GM12878 (cell line): ENCODE results near the gene IQGAP3. TPM values are rescaled to one million over a fixed set of nuclear protein-coding genes. Genes with fewer than 3 reads are reported as not detected.

ENCODE experiments used
- ASH2L ChIP-seq: fragments of 300-600, 200-600 bp; sonication (generic); IDR thresholded peaks from 2 replicates; pipeline ENCODE4 v1.6.1; 2017; ENCODE audit warnings: low read depth, mild to moderate bottlenecking, borderline replicate concordance
- BCL11A ChIP-seq: IDR thresholded peaks from 2 replicates; pipeline ENCODE4 v1.6.1; 2011; ENCODE audit warnings: low read depth, low read length
- BHLHE40 ChIP-seq, 2 experiments: fragments of 450-650 bp in 1 of 2; IDR thresholded peaks; 2 replicates each; pipeline ENCODE4 v1.6.1; 2011 to 2017; ENCODE audit warnings: low read depth in 2 of 2, borderline replicate concordance in 1 of 2, improper control_type of control experiment in 1 of 2, low read length in 1 of 2, mild to moderate bottlenecking in 1 of 2
- BMI1 ChIP-seq: fragments of 450-650 bp; IDR thresholded peaks from 2 replicates; pipeline ENCODE4 v1.6.1; 2016; ENCODE audit warnings: mild to moderate bottlenecking, moderate library complexity, borderline replicate concordance
- CREB1 ChIP-seq: IDR thresholded peaks from 2 replicates; pipeline ENCODE4 v1.6.1; 2012; ENCODE audit warnings: low read depth, mild to moderate bottlenecking, inconsistent platforms
- CREM ChIP-seq: IDR thresholded peaks from 2 replicates; pipeline ENCODE4 v1.6.1; 2014; ENCODE audit warnings: antibody characterized with exemption, low read depth
- EP300 ChIP-seq, 2 experiments: fragments of 150-350 bp in 1 of 2; IDR thresholded peaks; 2 replicates each; pipeline ENCODE4 v1.6.1; 2011 to 2012; ENCODE audit warnings: low read depth in 2 of 2, low read length in 2 of 2, borderline replicate concordance in 1 of 2, improper control_type of control experiment in 1 of 2, inconsistent platforms in 1 of 2; ENCODE audit not compliant: control insufficient read depth in 1 of 2
- FOS ChIP-seq: IDR thresholded peaks from 3 replicates; pipeline ENCODE4 v1.6.1; 2011; ENCODE audit warnings: borderline replicate concordance; ENCODE audit not compliant: insufficient read length; ENCODE audit errors: extremely low read depth
- HDAC6 ChIP-seq: fragments of 200-600 bp; sonication (generic); IDR thresholded peaks from one replicate; pipeline ENCODE4 v1.8.0; 2017; ENCODE audit warnings: antibody characterized with exemption; ENCODE audit not compliant: unreplicated experiment
- IKZF1 ChIP-seq: fragments of 450-650 bp; conservative IDR thresholded peaks from 2 replicates; pipeline ENCODE4 v1.6.1; 2017; ENCODE audit warnings: antibody characterized with exemption, mild to moderate bottlenecking
- JUNB ChIP-seq: IDR thresholded peaks from 2 replicates; pipeline ENCODE4 v1.6.1; 2016; ENCODE audit warnings: antibody characterized with exemption, mild to moderate bottlenecking
- MTA2 ChIP-seq: fragments of 450-650 bp; IDR thresholded peaks from 2 replicates; pipeline ENCODE4 v1.6.1; 2016; ENCODE audit warnings: low read depth, mild to moderate bottlenecking, moderate library complexity
- MXI1 ChIP-seq: fragments of 150-350 bp; IDR thresholded peaks from 2 replicates; pipeline ENCODE4 v1.6.1; 2011; ENCODE audit warnings: low read depth, mild to moderate bottlenecking, inconsistent platforms, low read length, improper control_type of control experiment
- NBN ChIP-seq: fragments of 450-650 bp; IDR thresholded peaks from 2 replicates; pipeline ENCODE4 v1.6.1; 2016
- PAX5 ChIP-seq: IDR thresholded peaks from 2 replicates; pipeline ENCODE4 v1.6.1; 2011; ENCODE audit warnings: low read depth, low read length, borderline replicate concordance
- PML ChIP-seq: IDR thresholded peaks from 2 replicates; pipeline ENCODE4 v1.6.1; 2012; ENCODE audit warnings: low read length, inconsistent platforms
- POLR2AphosphoS5 ChIP-seq: IDR thresholded peaks from 2 replicates; pipeline ENCODE4 v1.6.1; 2011; ENCODE audit warnings: mild to moderate bottlenecking, low read length, inconsistent platforms
- RB1 ChIP-seq: fragments of 450-650 bp; formaldehyde crosslinking; IDR thresholded peaks from 2 replicates; pipeline ENCODE4 v1.6.1; 2017; ENCODE audit warnings: mild to moderate bottlenecking, borderline replicate concordance
- RELA ChIP-seq: fragments of 450-650 bp; IDR thresholded peaks from 2 replicates; pipeline ENCODE4 v1.8.0; 2014; ENCODE audit warnings: borderline replicate concordance; ENCODE audit not compliant: partially characterized antibody
- RFX5 ChIP-seq: IDR thresholded peaks from 2 replicates; pipeline ENCODE4 v1.6.1; 2011; ENCODE audit warnings: low read depth, low read length, improper control_type of control experiment
- SIN3A ChIP-seq: IDR thresholded peaks from 2 replicates; pipeline ENCODE4 v1.6.1; 2012; ENCODE audit warnings: low read depth, low read length, improper control_type of control experiment
- SMC3 ChIP-seq: IDR thresholded peaks from 2 replicates; pipeline ENCODE4 v1.6.1; 2011; ENCODE audit warnings: low read length, improper control_type of control experiment, borderline replicate concordance
- polyA plus RNA-seq, 11 experiments: library from polyadenylated mRNA; depleted of rRNA in 4 of 11; unstranded in 6 of 11; stranded (reverse) in 5 of 11; fragments of >200 nt; fragmentation: Nextera tagmentation in 4 of 11; fragmentation: Illumina TruSeq in 1 of 11; extraction: Ambion mirVana in 4 of 11; extraction: Trizol in 1 of 11; gene quantifications; 1 replicate in 1 of 11; 2 replicates in 10 of 11; pipeline versions ENCODE4 v1.2.1 to v1.2.3, GENCODE V29; 2011 to 2016; ENCODE audit warnings: inconsistent platforms in 2 of 11, missing spikeins in 2 of 11, low read depth in 1 of 11
- total RNA-seq, 4 experiments: library from RNA; depleted of rRNA in 3 of 4; stranded (reverse); fragments of >200 nt in 3 of 4; fragmentation: Illumina TruSeq in 1 of 4; extraction: Trizol in 1 of 4; gene quantifications; 2 replicates each; pipeline versions ENCODE4 v1.2.1 to v1.2.3, GENCODE V29; 2013 to 2021
- TF ChIP-seq, protein P1 (sequence below): fragments of 450-650 bp; formaldehyde crosslinking; IDR thresholded peaks from 2 replicates; pipeline ENCODE4 v1.5.0; 2022; ENCODE audit warnings: mild to moderate bottlenecking, missing genetic modification characterization
- TF ChIP-seq, protein P2 (sequence below), 3 experiments: IDR thresholded peaks in 2 of 3; conservative IDR thresholded peaks in 1 of 3; 2 replicates each; pipeline ENCODE4 v1.5.1; 2011; ENCODE audit warnings: low read depth in 3 of 3, low read length in 3 of 3, mild to moderate bottlenecking in 3 of 3, control low read depth in 2 of 3, moderate library complexity in 2 of 3, inconsistent platforms in 1 of 3, mixed read lengths in 1 of 3; ENCODE audit not compliant: control insufficient read depth in 2 of 3, insufficient read depth in 1 of 3; ENCODE audit errors: extremely low read depth in 1 of 3
- TF ChIP-seq, protein P3 (sequence below): fragments of 450-650 bp; IDR thresholded peaks from 2 replicates; pipeline ENCODE4 v1.6.1; 2016; ENCODE audit warnings: mild to moderate bottlenecking

The IQGAP3 gene
- total and polyA plus RNA-seq, 10 of the 15 experiments (the other 5 are each of a cell fraction or from before 2014, with no cell fraction given), result 1.1 to 10.7 (median 7.9) TPM

DNA sequence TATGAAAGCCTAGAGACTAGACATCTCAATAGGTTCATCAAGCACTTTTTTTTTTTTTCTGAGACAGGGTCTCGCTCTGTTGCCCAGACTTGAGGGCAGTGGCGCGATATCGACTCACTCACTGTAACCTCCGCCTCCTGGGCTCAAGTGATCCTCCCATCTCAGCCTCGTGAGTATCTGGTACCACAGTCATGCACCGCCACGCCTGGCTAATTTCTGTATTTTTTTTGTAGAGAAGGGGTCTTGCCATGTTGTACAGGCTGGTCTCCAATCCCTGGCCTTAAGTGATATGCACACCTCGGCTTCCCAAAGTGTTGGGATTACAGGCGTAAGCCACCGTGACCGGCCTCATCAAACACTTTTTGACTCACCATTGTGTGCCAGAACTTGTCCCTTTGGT, 29.5 kb upstream of the IQGAP3 start (continued):
- TF ChIP-seq, protein P1, sequence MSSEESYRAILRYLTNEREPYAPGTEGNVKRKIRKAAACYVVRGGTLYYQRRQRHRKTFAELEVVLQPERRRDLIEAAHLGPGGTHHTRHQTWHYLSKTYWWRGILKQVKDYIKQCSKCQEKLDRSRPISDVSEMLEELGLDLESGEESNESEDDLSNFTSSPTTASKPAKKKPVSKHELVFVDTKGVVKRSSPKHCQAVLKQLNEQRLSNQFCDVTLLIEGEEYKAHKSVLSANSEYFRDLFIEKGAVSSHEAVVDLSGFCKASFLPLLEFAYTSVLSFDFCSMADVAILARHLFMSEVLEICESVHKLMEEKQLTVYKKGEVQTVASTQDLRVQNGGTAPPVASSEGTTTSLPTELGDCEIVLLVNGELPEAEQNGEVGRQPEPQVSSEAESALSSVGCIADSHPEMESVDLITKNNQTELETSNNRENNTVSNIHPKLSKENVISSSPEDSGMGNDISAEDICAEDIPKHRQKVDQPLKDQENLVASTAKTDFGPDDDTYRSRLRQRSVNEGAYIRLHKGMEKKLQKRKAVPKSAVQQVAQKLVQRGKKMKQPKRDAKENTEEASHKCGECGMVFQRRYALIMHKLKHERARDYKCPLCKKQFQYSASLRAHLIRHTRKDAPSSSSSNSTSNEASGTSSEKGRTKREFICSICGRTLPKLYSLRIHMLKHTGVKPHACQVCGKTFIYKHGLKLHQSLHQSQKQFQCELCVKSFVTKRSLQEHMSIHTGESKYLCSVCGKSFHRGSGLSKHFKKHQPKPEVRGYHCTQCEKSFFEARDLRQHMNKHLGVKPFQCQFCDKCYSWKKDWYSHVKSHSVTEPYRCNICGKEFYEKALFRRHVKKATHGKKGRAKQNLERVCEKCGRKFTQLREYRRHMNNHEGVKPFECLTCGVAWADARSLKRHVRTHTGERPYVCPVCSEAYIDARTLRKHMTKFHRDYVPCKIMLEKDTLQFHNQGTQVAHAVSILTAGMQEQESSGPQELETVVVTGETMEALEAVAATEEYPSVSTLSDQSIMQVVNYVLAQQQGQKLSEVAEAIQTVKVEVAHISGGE (CRISPR knock-in tag), result no peak
- TF ChIP-seq, protein P2, sequence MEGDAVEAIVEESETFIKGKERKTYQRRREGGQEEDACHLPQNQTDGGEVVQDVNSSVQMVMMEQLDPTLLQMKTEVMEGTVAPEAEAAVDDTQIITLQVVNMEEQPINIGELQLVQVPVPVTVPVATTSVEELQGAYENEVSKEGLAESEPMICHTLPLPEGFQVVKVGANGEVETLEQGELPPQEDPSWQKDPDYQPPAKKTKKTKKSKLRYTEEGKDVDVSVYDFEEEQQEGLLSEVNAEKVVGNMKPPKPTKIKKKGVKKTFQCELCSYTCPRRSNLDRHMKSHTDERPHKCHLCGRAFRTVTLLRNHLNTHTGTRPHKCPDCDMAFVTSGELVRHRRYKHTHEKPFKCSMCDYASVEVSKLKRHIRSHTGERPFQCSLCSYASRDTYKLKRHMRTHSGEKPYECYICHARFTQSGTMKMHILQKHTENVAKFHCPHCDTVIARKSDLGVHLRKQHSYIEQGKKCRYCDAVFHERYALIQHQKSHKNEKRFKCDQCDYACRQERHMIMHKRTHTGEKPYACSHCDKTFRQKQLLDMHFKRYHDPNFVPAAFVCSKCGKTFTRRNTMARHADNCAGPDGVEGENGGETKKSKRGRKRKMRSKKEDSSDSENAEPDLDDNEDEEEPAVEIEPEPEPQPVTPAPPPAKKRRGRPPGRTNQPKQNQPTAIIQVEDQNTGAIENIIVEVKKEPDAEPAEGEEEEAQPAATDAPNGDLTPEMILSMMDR (IDR thresholded peaks at IDR 0.05 in 2 of 3, conservative IDR thresholded peaks at IDR 0.05 in 1 of 3; ENCODE audit: control insufficient read depth in 2 of 3, extremely low read depth in 1 of 3, insufficient read depth in 1 of 3, low read depth in 3 of 3, low read length in 3 of 3), result no peak
- TF ChIP-seq FOS (no peak), CREB1 (peak; percentile 6; the same call in 1 of the 2 replicates), MTA2 (no peak), PML (0 out of 2 replicates have a peak, but pooled peaks have one; percentile 18), MXI1 (no peak), EP300 (IDR thresholded peaks at IDR 0.05; ENCODE audit: borderline replicate concordance in 1 of 2, control insufficient read depth in 1 of 2, low read depth in 2 of 2, low read length in 2 of 2) (no peak), SMC3 (no peak), BHLHE40 (IDR thresholded peaks at IDR 0.05; ENCODE audit: borderline replicate concordance in 1 of 2, low read depth in 2 of 2, low read length in 1 of 2) (peak in 1 of 2 experiments; percentile 3; a peak in 1 of 4 replicates), RFX5 (no peak), RELA (no peak), SIN3A (no peak), PAX5 (peak; percentile 92), CREM (no peak), JUNB (no peak), RB1 (no peak), ASH2L (no peak), BCL11A (no peak), NBN (no peak), POLR2AphosphoS5 (no peak), IKZF1 (no peak), HDAC6 (no peak), BMI1 (no peak)
- TF ChIP-seq, protein P3, sequence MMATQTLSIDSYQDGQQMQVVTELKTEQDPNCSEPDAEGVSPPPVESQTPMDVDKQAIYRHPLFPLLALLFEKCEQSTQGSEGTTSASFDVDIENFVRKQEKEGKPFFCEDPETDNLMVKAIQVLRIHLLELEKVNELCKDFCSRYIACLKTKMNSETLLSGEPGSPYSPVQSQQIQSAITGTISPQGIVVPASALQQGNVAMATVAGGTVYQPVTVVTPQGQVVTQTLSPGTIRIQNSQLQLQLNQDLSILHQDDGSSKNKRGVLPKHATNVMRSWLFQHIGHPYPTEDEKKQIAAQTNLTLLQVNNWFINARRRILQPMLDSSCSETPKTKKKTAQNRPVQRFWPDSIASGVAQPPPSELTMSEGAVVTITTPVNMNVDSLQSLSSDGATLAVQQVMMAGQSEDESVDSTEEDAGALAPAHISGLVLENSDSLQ, result peak; percentile 6; the same call in 1 of the 2 replicates
